Ishikawa (cell line): ENCODE measurements around the gene CDC42EP1.

Experiments
- CEBPB ChIP-seq: IDR thresholded peaks from 2 replicates; pipeline ENCODE4 v1.6.1; 2012
- EGR1 ChIP-seq: IDR thresholded peaks from 2 replicates; pipeline ENCODE4 v1.6.1; 2012
- EP300 ChIP-seq: IDR thresholded peaks from 2 replicates; pipeline ENCODE4 v1.6.1; 2012; ENCODE audit warnings: borderline replicate concordance
- FOXM1 ChIP-seq: IDR thresholded peaks from 2 replicates; pipeline ENCODE4 v1.6.1; 2012; ENCODE audit warnings: low read depth, borderline replicate concordance
- NFIC ChIP-seq: IDR thresholded peaks from 2 replicates; pipeline ENCODE4 v1.6.1; 2012
- RAD21 ChIP-seq: IDR thresholded peaks from 2 replicates; pipeline ENCODE4 v1.6.1; 2012; ENCODE audit warnings: low read depth
- TAF1 ChIP-seq: IDR thresholded peaks from 2 replicates; pipeline ENCODE4 v1.6.1; 2012; ENCODE audit warnings: low read depth, mild to moderate bottlenecking
- TCF12 ChIP-seq: IDR thresholded peaks from 2 replicates; pipeline ENCODE4 v1.6.1; 2012; ENCODE audit warnings: low read depth
- TEAD4 ChIP-seq: IDR thresholded peaks from 2 replicates; pipeline ENCODE4 v1.6.1; 2012
- YY1 ChIP-seq: IDR thresholded peaks from 2 replicates; pipeline ENCODE4 v1.6.1; 2012; ENCODE audit warnings: low read depth
- ZBTB7A ChIP-seq: IDR thresholded peaks from 2 replicates; pipeline ENCODE4 v1.6.1; 2012; ENCODE audit warnings: low read depth
- TF ChIP-seq, protein P1 (sequence below): IDR thresholded peaks from 2 replicates; pipeline ENCODE4 v1.6.1; 2012
- TF ChIP-seq, protein P2 (sequence below): IDR thresholded peaks from 2 replicates; pipeline ENCODE4 v1.6.1; 2012; ENCODE audit warnings: low read depth, mild to moderate bottlenecking
- TF ChIP-seq, protein P3 (sequence below): IDR thresholded peaks from 2 replicates; pipeline ENCODE4 v1.6.1; 2012

- TF ChIP-seq TCF12 (no peak), TEAD4 (no peak), EP300 (no peak), FOXM1 (no peak), CEBPB (no peak), YY1 (no peak), RAD21 (no peak), EGR1 (no peak), NFIC (no peak), TAF1 (no peak), ZBTB7A (no peak)
- TF ChIP-seq, protein P1, sequence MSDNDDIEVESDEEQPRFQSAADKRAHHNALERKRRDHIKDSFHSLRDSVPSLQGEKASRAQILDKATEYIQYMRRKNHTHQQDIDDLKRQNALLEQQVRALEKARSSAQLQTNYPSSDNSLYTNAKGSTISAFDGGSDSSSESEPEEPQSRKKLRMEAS: no peak
- TF ChIP-seq, protein P2, sequence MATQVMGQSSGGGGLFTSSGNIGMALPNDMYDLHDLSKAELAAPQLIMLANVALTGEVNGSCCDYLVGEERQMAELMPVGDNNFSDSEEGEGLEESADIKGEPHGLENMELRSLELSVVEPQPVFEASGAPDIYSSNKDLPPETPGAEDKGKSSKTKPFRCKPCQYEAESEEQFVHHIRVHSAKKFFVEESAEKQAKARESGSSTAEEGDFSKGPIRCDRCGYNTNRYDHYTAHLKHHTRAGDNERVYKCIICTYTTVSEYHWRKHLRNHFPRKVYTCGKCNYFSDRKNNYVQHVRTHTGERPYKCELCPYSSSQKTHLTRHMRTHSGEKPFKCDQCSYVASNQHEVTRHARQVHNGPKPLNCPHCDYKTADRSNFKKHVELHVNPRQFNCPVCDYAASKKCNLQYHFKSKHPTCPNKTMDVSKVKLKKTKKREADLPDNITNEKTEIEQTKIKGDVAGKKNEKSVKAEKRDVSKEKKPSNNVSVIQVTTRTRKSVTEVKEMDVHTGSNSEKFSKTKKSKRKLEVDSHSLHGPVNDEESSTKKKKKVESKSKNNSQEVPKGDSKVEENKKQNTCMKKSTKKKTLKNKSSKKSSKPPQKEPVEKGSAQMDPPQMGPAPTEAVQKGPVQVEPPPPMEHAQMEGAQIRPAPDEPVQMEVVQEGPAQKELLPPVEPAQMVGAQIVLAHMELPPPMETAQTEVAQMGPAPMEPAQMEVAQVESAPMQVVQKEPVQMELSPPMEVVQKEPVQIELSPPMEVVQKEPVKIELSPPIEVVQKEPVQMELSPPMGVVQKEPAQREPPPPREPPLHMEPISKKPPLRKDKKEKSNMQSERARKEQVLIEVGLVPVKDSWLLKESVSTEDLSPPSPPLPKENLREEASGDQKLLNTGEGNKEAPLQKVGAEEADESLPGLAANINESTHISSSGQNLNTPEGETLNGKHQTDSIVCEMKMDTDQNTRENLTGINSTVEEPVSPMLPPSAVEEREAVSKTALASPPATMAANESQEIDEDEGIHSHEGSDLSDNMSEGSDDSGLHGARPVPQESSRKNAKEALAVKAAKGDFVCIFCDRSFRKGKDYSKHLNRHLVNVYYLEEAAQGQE: no peak
- TF ChIP-seq, protein P3, sequence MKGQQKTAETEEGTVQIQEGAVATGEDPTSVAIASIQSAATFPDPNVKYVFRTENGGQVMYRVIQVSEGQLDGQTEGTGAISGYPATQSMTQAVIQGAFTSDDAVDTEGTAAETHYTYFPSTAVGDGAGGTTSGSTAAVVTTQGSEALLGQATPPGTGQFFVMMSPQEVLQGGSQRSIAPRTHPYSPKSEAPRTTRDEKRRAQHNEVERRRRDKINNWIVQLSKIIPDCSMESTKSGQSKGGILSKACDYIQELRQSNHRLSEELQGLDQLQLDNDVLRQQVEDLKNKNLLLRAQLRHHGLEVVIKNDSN: no peak
Measured at GRCh38 chr22:37525746-37526350, 34.4 kb upstream of the CDC42EP1 start.
